ENCODE data around the gene ZSCAN10. TPM values are rescaled to one million over a fixed set of nuclear protein-coding genes. Genes with fewer than 3 reads are reported as not detected.

ZSCAN10 gene
- total and polyA plus RNA-seq, 2 of the 13 experiments (the other 11 are each of a cell fraction or from before 2014, with no cell fraction given): not detected

- Histone ChIP-seq H3K4me1 (ENCODE audit: insufficient read depth, low read length) (peaks cover 24% of the 10 kb centered on the region), H3K4me3 (replicated peaks in 1 of 3; ENCODE audit: insufficient read depth in 1 of 3, low read depth in 2 of 3, low read length in 3 of 3) (no peak overlapping the region), H3K9me3 (ENCODE audit: low read length) (no peaks in the 10 kb centered on the region), H3K4me2 (ENCODE audit: low read depth, low read length) (no peak overlapping the region), H4K20me1 (ENCODE audit: insufficient read depth, low read length) (no peaks in the 10 kb centered on the region), H3K27me3 (ENCODE audit: control insufficient read depth in 1 of 2, insufficient read depth in 2 of 2, low read length in 2 of 2) (peaks cover 10 to 79% of the 10 kb centered on the region in 2 experiments), H3K36me3 (replicated peaks in 1 of 2; ENCODE audit: control insufficient read depth in 1 of 2, insufficient read depth in 2 of 2, low read length in 2 of 2) (no peaks in the 10 kb centered on the region), H3K79me2 (ENCODE audit: insufficient read depth, low read length) (no peaks in the 10 kb centered on the region), H2AFZ (ENCODE audit: low read length) (no peak overlapping the region), H3K9ac (ENCODE audit: insufficient read depth, low read depth, low read length) (no peak overlapping the region), H3K27ac (ENCODE audit: extremely low read length, insufficient read depth, low read length) (no peak overlapping the region)
- BruUV-seq (replicated peaks): no TSS peak
- 54% methylated on average over 44 of the region's 54 CpGs for WGBS (ENCODE audit: low lambda C conversion rate)
- in situ Hi-C loops (cut with HindIII; ENCODE audit: extremely low pct_ligation_motif_present, low pct_unique_long_range_greater_than_20kb): no loop called here
- ChIA-PET CTCF (ENCODE audit: low intra/inter-chr PET ratio, low total read pairs) (no interaction called here), POLR2A (interaction anchor here (0.9 to 1.3 kb wide), 2 partner anchors 12 to 26 kb away, joined by 3 read pairs; no protein-coding TSS in a partner anchor)
- ATAC-seq: no peak
- FAIRE-seq: no peak
- TF ChIP-seq GFI1 (CRISPR knock-in tag; IDR thresholded peaks at IDR 0.05; ENCODE audit: borderline replicate concordance) (no peak), HOXA7 (CRISPR knock-in tag; IDR thresholded peaks at IDR 0.05) (no peak), DPF2 (CRISPR knock-in tag; IDR thresholded peaks at IDR 0.05; ENCODE audit: borderline replicate concordance, low read depth) (no peak), MIER3 (CRISPR knock-in tag; IDR thresholded peaks at IDR 0.05; ENCODE audit: borderline replicate concordance) (no peak), ZNF232 (CRISPR knock-in tag; IDR thresholded peaks at IDR 0.05; ENCODE audit: borderline replicate concordance) (no peak), ZNF180 (CRISPR knock-in tag; IDR thresholded peaks at IDR 0.05; ENCODE audit: borderline replicate concordance, low read depth) (no peak), PTBP1 (IDR thresholded peaks at IDR 0.05; ENCODE audit: low read depth, low read length, poor library complexity, severe bottlenecking) (no peak), YY1 (IDR thresholded peaks at IDR 0.05; ENCODE audit: insufficient read depth, insufficient replicate concordance, low read depth, low read length) (no peak), HMG20A (CRISPR knock-in tag; IDR thresholded peaks at IDR 0.05; ENCODE audit: borderline replicate concordance) (no peak), HIC2 (CRISPR knock-in tag; IDR thresholded peaks at IDR 0.05; ENCODE audit: low read depth) (no peak), PCBP2 (optimal IDR thresholded peaks at IDR 0.05; ENCODE audit: low read depth, low read length, poor library complexity, severe bottlenecking) (no peak)
- TF ChIP-seq, protein P1, sequence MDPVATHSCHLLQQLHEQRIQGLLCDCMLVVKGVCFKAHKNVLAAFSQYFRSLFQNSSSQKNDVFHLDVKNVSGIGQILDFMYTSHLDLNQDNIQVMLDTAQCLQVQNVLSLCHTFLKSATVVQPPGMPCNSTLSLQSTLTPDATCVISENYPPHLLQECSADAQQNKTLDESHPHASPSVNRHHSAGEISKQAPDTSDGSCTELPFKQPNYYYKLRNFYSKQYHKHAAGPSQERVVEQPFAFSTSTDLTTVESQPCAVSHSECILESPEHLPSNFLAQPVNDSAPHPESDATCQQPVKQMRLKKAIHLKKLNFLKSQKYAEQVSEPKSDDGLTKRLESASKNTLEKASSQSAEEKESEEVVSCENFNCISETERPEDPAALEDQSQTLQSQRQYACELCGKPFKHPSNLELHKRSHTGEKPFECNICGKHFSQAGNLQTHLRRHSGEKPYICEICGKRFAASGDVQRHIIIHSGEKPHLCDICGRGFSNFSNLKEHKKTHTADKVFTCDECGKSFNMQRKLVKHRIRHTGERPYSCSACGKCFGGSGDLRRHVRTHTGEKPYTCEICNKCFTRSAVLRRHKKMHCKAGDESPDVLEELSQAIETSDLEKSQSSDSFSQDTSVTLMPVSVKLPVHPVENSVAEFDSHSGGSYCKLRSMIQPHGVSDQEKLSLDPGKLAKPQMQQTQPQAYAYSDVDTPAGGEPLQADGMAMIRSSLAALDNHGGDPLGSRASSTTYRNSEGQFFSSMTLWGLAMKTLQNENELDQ (CRISPR knock-in tag; IDR thresholded peaks at IDR 0.05; ENCODE audit: borderline replicate concordance): no peak
- no peak for DNase-seq (ENCODE audit: low spot score)
- intact Hi-C loops (cut with micrococcal nuclease; ENCODE audit: unreplicated experiment): no loop called here
Measured at GRCh38 chr16:3046641-3047386, 52.3 kb downstream of the ZSCAN10 start.
